ENCODE measurements around the gene RTN4RL1. TPM values are rescaled to one million over a fixed set of nuclear protein-coding genes. Genes with fewer than 3 reads are reported as not detected.
A peak's percentile ranks its signal among the peaks of the same experiment; 100 is the strongest.

The RTN4RL1 gene
- total RNA-seq, 4 donors from 2014 or later, result 1.4 to 4.9 (median 1.9) TPM; not detected in 1

DNA sequence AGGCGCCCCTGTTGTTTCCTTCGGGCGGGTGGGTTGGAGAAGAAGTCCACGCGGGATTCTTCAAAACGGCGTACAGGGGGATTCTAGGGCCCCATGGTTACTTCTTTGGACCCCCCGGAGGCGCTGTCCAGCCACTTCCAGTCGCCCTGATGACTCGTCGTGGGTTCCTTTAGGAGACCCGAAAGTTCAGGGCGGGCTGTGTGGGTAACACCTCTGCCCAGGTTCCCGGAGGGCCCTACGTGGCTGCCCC is 29.1 kb upstream of the RTN4RL1 start:
- intact Hi-C loops (cut with DNase I; ENCODE audit: low total_unique reads), result loop anchor here (2.0 to 10.0 kb wide), 2 partner anchors 121 to 191 kb away; no protein-coding TSS in a partner anchor
- Histone ChIP-seq H3K4me1 (peaks cover 3 to 23% of the 10 kb centered on the region in 2 donors), H3K36me3 (no peaks in the 10 kb centered on the region), H3K27me3 (no peaks in the 10 kb centered on the region), H3K4me3 (peak overlapping the region; percentile 46 to 90), H3K27ac (peak overlapping the region; percentile 94 to 99), H3K9me3 (no peaks in the 10 kb centered on the region)
- DNase-seq, result no peak
- TF ChIP-seq POLR2A (IDR thresholded peaks at IDR 0.05), result no peak

- peak; percentile 88 for DNase-seq
These were observed 28.5 kb upstream of the RTN4RL1 start for GRCh38 chr17:2053380-2054261.

DNA sequence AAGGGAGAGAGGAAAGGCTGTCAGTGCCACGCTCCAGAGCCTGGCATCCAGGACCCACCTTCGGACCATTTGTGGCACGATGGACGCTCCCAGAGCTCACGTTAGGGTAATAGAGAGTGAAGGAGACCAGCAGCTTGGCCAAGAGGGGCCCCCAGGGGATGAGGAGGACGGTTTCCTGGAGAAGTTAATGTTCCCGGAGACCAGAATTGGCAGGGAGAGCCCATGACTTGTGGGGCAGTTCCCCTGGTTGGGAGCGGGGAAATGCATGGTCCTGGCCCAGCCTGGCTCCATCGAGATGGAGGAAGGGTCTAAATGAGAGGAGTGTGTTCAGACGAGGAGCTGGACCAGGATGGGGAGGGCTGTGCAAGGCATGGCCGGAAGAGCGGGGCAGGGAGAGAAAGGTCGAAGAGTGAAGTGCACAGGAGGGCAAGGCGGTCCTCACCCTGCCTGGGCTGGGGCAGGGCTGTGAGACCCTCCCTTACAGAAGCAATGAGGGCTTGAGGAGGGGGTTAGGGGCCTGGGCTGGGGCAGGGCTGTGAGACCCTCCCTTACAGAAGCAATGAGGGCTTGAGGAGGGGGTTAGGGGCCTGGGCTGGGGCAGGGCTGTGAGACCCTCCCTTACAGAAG is 26.9 kb upstream of the RTN4RL1 start:
- H3K9me3 ChIP-seq, result no peaks in the 10 kb centered on the region
- H3K27ac ChIP-seq, result peak overlapping the region in 1 of 2 donors; percentile 70
- H3K36me3 ChIP-seq, result no peaks in the 10 kb centered on the region
- no peak overlapping the region for H3K4me3 ChIP-seq
- no peak for DNase-seq
- H3K27me3 ChIP-seq, result no peaks in the 10 kb centered on the region
- TF ChIP-seq POLR2A (IDR thresholded peaks at IDR 0.05), result no peak
- TF ChIP-seq CTCF (IDR thresholded peaks at IDR 0.05), result no peak
- H3K4me1 ChIP-seq, result peaks cover 7 to 16% of the 10 kb centered on the region in 2 donors
- intact Hi-C loops (cut with DNase I; ENCODE audit: low total_unique reads), result loop anchor here (10.0 kb wide), 1 partner anchor 123 kb away; no protein-coding TSS in a partner anchor

More at GRCh38 chr17:2053380-2054261, 28.5 kb upstream of the RTN4RL1 start:
- no peaks in the 10 kb centered on the region for H3K36me3 ChIP-seq
- intact Hi-C loops (cut with DNase I; ENCODE audit: low total_unique reads), result loop anchor here (2.0 to 10.0 kb wide), 2 partner anchors 121 to 191 kb away; no protein-coding TSS in a partner anchor
- no peaks in the 10 kb centered on the region for H3K9me3 ChIP-seq
- no peaks in the 10 kb centered on the region for H3K27me3 ChIP-seq
- peak overlapping the region; percentile 46 to 90 for H3K4me3 ChIP-seq
- peak overlapping the region; percentile 94 to 99 for H3K27ac ChIP-seq
- TF ChIP-seq CTCF (IDR thresholded peaks at IDR 0.05), result peak; percentile 75 to 88 (median 82)
- TF ChIP-seq POLR2A (IDR thresholded peaks at IDR 0.05), result peak in 1 of 2 donors; percentile 32
- peaks cover 7 to 22% of the 10 kb centered on the region in 2 donors for H3K4me1 ChIP-seq

DNA sequence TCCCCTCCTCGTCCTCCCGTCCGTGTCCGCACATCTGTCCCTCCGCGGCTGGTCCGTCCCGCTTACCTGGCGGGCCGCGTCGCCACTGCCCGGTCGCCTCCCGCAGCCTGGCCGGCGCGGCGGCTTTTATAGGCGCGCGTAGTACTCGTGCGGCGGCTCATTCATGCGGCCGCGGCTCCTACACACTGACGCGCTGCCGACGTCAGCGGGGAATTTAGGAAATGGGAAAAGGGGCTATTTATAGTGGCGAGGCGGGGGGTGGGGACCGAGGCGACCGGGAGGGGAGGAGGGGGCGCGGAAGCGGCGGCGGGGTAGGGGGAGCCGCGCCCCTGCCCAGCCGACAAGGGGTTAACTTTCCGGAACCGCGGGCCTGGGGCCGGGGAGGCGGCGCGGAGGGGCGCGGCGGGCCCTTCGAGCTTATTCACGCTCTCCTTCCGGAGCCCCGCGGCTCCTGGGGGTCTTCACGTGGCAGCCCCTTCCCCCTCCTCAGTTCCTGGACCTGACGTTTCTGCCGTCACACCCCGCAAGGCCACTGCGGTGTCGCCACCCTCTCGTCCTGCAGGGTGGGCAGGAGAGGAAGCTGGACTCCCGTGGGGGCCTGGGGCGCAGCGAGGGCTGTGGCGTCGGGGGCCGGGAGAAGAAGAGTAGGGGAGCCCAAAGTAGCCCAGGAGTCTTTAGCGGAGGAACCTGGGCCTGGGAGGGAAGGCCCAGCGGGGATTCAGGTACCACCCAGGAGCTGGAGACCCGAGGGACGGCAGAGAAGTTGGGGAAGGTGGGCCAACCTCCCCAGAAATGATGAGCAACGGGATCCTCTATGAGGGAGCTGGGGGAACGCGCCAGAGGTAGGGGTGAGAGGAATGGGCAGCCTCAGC is 26.2 kb upstream of the RTN4RL1 start:
- Histone ChIP-seq H3K4me3 (peak overlapping the region in 1 of 2 donors; percentile 63), H3K36me3 (no peaks in the 10 kb centered on the region), H3K4me1 (peaks cover 7 to 16% of the 10 kb centered on the region in 2 donors), H3K9me3 (no peaks in the 10 kb centered on the region), H3K27ac (peak overlapping the region; percentile 44 to 70), H3K27me3 (no peaks in the 10 kb centered on the region)
- DNase-seq, result peak in 1 of 2 donors; percentile 51
- intact Hi-C loops (cut with DNase I; ENCODE audit: low total_unique reads), result loop anchor here (10.0 kb wide), 1 partner anchor 124 kb away; no protein-coding TSS in a partner anchor
- TF ChIP-seq CTCF (IDR thresholded peaks at IDR 0.05) (peak in 1 of 4 experiments; percentile 6), POLR2A (IDR thresholded peaks at IDR 0.05) (no peak)
